GM23248 (cell line): ENCODE measurements around the gene PDE6C.

ENCODE experiments used
- EZH2 ChIP-seq: fragments of 200-600 bp; sonication (generic); IDR thresholded peaks from 2 replicates; pipeline ENCODE4 v1.6.1; 2018; ENCODE audit warnings: antibody characterized with exemption, mild to moderate bottlenecking; ENCODE audit not compliant: insufficient read depth, poor library complexity, severe bottlenecking
- EZH2phosphoT487 ChIP-seq: fragments of 200-600 bp; sonication (generic); IDR thresholded peaks from 2 replicates; pipeline ENCODE4 v1.6.1; 2018; ENCODE audit warnings: antibody characterized with exemption, moderate library complexity, mild to moderate bottlenecking, low read depth; ENCODE audit not compliant: insufficient read depth

GRCh38 chr10:93577565-93577964 is 34.8 kb upstream of the PDE6C start:
- TF ChIP-seq EZH2 (no peak), EZH2phosphoT487 (no peak)
